GM19397 (cell line): Measurements from ENCODE around the gene KSR1.
A peak's percentile ranks its signal among the peaks of the same experiment; 100 is the strongest.
"Not testable (repeated sequence)": the region's sequence is repeated elsewhere in the genome, so short reads cannot be mapped to it uniquely, and the experiment has no call there.

Experiments
- ATAC-seq: cut with Tn5 transposase; IDR thresholded peaks from one replicate; pipeline ENCODE4 v1.9.1; 2021; ENCODE audit warnings: mild to moderate bottlenecking, moderate library complexity; ENCODE audit not compliant: unreplicated experiment

The KSR1 gene

DNA sequence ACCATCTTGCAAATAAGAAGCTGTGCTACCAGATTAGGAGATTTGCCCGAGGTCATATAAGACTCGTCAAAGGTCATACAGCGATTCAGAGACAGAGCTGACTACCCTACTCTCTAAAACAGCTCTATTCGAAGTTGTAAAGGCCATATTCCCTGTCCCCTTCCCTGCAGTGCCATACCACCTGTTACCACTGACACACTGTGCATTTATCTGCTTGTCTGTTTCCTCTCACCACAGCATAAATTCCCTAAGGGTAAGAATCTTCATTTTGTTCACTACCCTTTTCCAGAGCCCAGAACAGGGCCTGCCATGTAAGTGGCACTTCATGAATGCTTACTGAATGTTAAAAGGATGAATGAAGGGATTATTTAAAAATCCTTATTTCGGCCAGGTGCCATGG lies 3.4 kb upstream of the KSR1 start:
- ATAC-seq = no peak

DNA sequence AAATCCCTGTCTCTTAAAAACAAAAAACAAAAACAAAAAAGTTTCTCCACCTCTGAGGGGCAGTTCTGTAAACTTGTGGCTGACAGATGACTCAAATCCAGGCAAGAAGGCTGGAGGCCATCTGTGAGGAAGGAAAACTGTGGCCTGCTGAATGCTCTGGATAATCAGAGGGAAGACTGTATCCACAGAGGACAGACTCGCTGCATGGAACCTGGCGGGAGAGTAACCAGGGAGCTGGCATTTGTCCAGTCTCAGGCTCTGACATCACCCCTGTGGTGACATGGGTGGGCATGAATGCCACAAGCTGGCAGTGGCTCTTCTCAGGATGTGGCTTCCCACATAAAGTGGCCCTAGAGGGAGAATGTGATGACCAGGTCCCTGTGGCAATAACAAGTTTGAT lies 2.8 kb upstream of the KSR1 start:
- no peak for ATAC-seq

DNA sequence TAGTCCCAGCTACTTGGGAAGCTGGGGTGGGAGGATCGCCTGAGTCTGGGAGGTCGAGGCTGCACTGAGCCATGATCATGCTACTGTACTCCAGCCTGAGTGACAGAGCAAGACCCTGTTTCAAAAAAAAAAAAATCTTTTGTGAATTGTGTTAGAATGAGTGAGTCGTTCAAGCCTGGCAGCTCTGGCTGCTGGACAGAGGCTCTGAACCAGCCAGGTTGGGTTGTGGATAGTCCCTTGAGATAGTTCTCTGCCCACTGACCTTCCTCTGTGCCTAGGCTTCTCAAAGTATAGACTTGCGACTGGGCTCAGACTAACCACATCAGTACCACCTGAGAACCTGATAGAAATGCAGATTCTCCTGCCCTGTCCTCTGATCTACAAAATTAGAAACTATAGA lies 2.2 kb upstream of the KSR1 start:
- no peak for ATAC-seq

DNA sequence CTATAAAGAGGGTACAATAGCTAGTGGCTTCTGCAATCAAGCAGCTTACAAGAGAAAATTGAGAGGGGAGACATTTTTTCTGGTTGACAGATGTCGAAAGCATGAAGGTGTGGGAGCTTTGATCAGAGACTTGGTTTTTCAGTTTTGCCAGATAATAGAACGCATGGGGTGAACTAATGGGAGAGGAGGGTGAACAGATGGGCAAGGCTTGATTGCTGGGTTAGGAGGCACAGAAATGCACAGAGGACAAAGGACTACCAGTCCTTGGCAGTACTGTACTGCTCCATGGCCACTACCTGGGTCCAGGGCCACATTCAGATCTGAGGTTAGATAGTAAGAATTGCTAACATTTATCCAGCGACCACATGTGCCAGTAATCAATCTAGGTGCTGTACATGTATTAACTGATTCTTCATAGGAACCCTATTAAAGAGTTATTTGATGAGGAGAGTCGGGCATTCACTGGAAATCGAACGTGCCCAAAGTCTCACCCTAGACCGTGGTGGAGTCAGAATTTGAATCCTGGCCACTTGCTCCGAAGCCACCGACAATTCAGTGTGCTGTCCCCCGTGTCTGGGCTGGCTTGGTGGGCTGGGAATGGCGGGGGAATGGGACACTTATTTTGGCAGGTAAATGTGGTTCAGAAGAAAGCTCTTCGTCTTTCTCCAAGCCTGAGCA lies 873 bp upstream of the KSR1 start:
- ATAC-seq = no peak

- no peak for ATAC-seq
These were observed 572 bp downstream of the KSR1 start for GRCh38 chr17:27456681-27457359.

DNA sequence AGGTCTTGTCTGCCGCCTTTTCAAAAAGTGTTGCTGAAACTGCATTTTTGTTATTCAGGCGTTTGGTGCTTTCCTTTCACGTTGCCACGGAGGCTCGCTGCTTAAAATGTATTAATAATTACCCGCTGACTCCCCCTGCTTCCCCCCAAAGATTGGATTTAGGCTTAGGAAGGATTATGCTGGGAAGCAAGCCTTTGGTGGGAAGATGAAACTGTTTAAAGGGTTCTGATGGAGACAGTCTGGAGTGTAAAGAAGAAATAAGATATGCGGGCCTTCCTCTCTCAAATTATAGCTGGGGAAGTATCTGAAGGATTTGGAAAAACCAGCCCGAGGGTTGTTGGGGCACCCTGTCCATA lies 1.1 kb downstream of the KSR1 start:
- no peak for ATAC-seq

DNA sequence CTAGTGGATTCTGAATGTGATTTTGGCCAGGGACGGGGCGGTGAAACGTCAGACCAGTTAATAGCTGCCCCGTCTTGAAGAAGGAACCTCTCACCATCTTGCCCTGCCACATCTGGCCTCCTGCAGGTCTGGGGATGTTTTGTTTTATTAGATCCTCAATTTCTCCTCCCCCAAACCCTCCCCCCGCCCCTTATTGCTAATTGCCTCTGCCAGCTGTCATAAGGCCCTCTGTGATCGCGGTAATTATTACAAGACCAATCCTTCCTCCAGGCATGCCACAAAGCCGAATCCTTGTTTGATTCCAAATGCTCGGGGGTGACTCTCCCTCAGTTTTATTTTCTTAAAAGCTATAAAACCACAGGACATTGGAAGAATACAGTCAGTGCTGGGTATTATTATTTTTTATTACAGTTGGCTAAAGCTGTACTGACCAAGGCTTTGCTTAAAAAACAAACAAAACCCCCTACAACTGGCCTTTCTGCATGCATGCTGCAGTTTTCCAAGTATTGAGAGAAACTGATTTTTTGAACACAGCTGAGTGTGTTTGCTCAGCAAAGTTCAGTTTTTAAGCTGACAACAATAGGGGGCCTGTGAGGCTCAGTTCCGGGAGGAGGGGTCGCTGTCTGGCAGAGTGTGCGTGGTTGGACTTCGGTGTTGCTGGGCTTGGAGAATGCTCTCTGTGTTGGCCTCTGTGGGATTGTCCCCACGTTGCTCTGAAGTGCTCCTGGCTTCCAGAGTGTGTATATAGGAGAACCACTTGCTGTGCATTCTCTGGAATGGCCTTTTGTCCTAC lies 1.7 kb downstream of the KSR1 start:
- no peak for ATAC-seq

DNA sequence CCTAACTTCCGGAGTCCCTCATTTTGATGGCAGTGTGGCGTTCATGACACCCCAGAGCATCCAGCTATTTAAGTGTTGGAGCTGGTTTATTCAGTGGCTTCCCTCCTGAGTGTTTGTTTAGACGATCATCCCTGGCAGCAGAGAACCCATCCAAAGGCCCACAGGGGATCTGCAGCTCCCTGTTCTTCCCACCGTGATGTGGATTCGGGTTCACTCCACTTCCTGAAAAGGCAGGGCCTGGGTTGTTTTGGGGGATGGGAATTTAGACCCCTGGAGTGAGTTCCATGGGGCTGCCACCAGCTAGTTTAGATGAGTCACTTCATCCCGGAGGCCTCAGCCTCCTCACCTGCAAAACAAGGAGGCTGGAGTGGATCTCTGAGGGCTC lies 2.3 kb downstream of the KSR1 start:
- ATAC-seq = no peak

DNA sequence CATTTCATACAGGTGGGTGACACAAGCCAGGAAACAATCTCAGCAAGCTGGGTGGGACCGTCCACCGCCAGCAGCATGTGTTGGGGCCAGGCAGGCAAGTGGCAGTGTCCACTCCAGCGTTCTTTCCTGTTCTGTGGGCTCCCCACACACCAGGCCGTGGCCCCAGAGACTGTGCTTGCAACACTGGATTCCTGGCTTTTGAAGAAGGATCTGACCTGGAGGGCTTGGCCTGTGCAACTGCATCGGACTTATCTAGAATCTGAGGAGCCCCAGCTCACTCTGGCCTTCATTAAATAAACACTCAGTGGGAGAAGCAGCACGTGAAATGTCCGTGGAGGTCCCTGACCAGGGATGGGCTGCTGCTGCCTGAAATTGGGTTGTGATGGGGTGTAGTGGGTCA lies 3.2 kb downstream of the KSR1 start:
- ATAC-seq = no peak

GRCh38 chr17:27460196-27460725 lies 4.0 kb downstream of the KSR1 start:
- no peak for ATAC-seq

DNA sequence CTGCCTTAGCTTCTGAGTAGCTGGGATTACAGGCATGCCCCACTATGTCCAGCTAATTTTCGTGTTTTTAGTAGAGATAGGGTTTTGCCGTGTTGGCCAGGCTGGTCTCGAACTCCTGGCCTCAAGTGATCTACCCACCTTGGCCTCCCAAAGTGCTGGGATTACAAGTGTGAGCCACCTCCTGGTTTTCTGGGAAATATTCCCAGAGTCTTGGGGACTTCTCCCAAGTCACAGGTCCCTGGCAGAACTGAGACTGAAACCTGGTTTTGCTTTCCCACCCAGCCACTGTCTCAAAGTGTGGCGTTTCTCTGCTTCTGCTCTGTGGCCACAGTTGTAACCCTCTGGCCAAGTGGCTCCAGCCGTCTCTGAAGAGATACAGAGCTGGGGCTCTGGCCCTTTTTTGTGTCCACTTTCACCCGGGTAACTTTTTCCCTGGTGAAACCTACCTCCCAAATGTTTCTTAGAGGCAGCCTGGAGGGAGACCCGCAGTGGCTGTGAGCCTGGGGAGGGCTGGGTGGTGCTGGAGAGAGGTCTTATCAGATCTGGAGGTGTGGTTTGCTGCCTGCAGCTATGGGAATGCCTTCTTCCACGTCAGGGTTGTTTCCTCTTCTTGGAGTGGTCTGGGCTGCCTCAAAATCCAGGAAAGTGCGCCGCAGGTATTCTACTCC lies 5.1 kb downstream of the KSR1 start:
- ATAC-seq = no peak

DNA sequence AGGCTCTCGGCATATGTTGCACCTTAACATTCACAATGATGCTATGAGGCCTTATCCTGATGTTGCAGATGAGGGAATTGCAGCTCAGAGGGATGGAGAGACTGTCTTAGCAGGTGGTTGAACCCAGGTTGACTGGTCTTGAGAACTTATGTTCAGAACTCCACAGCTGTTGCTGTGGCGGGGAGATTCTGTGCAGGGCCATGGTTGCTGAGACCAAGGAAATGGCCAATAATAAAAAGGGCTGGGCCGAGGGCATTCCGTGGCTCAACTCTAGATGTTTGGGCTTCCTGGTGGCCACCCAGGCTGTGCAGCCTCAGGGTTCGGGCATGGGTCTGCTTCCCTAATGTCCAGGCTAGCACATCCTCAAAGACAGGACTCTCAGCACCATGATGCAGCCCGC lies 5.9 kb downstream of the KSR1 start:
- no peak for ATAC-seq

GRCh38 chr17:27462714-27463113 lies 6.5 kb downstream of the KSR1 start:
- ATAC-seq = no peak

DNA sequence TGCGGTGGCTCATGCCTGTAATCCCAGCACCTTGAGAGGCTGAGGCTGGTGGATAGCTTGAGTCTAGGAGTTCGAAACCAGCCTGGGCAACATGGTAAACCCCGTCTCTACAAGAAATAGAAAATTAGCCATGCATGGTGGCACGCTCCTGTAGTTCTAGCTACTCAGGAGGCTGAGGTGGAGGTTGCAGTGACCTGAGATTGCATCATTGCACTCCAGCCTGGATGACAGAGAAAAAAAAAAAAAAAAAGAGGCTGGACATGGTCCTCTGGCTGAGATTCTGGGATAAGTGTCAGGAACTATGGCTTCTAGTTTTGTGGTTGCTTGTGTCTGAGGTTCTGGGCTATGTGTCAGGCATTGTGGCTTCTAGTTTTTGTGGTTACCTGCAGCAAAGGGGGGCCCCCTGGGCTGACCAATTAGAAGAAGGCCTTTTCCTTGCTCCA lies 7.0 kb downstream of the KSR1 start:
- no peak for ATAC-seq

DNA sequence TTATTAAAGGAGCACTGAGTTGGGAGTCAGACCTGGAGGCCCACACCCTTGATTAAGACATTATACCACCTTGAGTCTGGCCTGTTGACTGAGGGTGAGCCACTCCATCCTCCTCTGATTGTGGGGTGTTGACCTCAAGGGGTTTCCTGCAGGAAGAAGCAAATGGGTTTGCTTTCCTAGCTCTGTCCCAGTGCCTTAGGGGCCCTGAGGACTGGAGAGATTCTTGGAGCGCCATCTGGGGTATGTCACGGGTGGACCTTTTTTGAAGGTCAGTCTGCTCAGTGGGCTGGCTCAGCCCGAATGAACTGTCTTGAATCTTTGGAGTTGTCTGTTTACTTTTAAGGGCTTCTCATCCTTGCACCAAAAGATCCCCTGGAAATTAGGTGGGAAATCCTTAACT lies 7.8 kb downstream of the KSR1 start:
- ATAC-seq = not testable (repeated sequence)

DNA sequence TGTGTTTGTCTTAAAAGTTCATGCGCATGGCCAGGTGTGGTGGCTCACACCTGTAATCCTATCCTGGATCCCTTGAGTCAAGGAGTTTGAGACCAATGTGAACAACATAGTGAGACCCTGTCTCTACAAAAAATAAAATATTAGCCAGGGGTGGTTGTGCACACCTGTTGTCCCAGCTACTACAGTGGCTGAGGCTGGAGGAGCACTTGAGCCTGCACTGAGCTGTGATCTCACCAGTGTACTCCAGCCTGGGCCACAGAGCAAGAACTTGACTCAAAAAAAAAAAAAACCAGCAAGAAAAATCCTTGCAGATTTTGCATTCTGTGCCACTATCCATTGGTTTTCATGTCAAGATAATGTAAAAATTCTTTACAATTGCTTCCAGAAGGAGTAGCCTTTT lies 8.2 kb downstream of the KSR1 start:
- ATAC-seq = no peak

GRCh38 chr17:27465875-27466274 lies 9.6 kb downstream of the KSR1 start:
- ATAC-seq = not testable (repeated sequence)

DNA sequence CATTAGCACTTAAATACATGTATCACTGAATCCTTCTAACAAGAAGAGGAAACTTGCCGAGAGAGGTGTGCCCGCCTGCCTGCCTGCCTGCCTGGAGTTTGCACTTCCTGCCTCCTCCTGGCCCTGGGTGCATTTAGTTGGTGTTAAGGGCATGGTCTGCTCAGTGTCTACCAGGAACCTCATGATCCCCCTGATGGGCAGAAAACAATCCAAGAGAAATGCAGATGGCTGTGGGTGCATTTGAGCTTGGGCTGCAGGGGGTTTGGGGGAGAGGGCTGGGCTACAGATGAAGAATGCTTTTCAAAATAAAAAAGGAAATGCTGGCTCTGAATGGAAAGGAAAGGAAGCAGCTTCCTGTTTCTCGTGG lies 10.1 kb downstream of the KSR1 start:
- peak; percentile 20 for ATAC-seq

- ATAC-seq = peak; percentile 72
These were observed 10.6 kb downstream of the KSR1 start for GRCh38 chr17:27466743-27467375.

- ATAC-seq = no peak
These were observed 13.0 kb downstream of the KSR1 start for GRCh38 chr17:27469256-27469655.
